CD8-positive, alpha-beta memory T cell (primary cell): Measurements from ENCODE around the gene TDRD9. TPM values are rescaled to one million over a fixed set of nuclear protein-coding genes. Genes with fewer than 3 reads are reported as not detected.
"Not testable (repeated sequence)": the region's sequence is repeated elsewhere in the genome, so short reads cannot be mapped to it uniquely, and the experiment has no call there.

Experiments used
- CTCF ChIA-PET: fragments of 350-600 bp; sonication (Branson Sonifier 250); formaldehyde crosslinking; loops from one replicate; lab custom pipeline; 2021; ENCODE audit warnings: antibody characterized with exemption; lab: Charles Lee
- POLR2A ChIA-PET: fragments of 350-600 bp; sonication (Branson Sonifier 250); formaldehyde crosslinking; loops from one replicate; lab custom pipeline; 2021; ENCODE audit warnings: antibody characterized with exemption; lab: Charles Lee
- DNase-seq, 5 donors: peaks; one replicate each; pipeline versions ENCODE4 v3.0.0 to v3.0.0-alpha.2; 2020 to 2022; ENCODE audit warnings: mixed read lengths in 1 of 5
- H3K27ac ChIP-seq: one replicate; pipeline ENCODE4 v1.7.0; 2013; ENCODE audit warnings: low read depth, mild to moderate bottlenecking, low read length, moderate library complexity
- H3K27me3 ChIP-seq: 2 replicates; pipeline ENCODE4 v1.7.0; 2013; ENCODE audit warnings: low read length, mild to moderate bottlenecking; ENCODE audit not compliant: insufficient read depth, poor library complexity, severe bottlenecking
- H3K36me3 ChIP-seq: 2 replicates; pipeline ENCODE4 v1.7.0; 2013; ENCODE audit warnings: mild to moderate bottlenecking, low read length, moderate library complexity; ENCODE audit not compliant: insufficient read depth
- H3K4me1 ChIP-seq: 2 replicates; pipeline ENCODE4 v1.7.0; 2013; ENCODE audit warnings: mild to moderate bottlenecking, low read length, moderate library complexity; ENCODE audit not compliant: insufficient read depth
- H3K4me3 ChIP-seq: 2 replicates; pipeline ENCODE4 v1.7.0; 2013; ENCODE audit warnings: mild to moderate bottlenecking, low read length
- H3K9me3 ChIP-seq: 2 replicates; pipeline ENCODE4 v1.7.0; 2013; ENCODE audit warnings: mild to moderate bottlenecking, low read length
- H3K27ac Mint-ChIP-seq, 8 donors: one replicate each; pipeline ENCODE4 v1.8.0; 2020 to 2021; ENCODE audit warnings: mixed read lengths in 8 of 8, mild to moderate bottlenecking in 6 of 8, inconsistent platforms in 3 of 8, moderate library complexity in 3 of 8
- H3K27me3 Mint-ChIP-seq, 2 donors: one replicate each; pipeline ENCODE4 v1.8.0; 2020 to 2021; ENCODE audit warnings: mixed read lengths in 2 of 2, mild to moderate bottlenecking in 1 of 2, moderate library complexity in 1 of 2
- H3K36me3 Mint-ChIP-seq, 3 donors: one replicate each; pipeline ENCODE4 v1.8.0; 2020 to 2021; ENCODE audit warnings: mixed read lengths in 3 of 3, inconsistent platforms in 1 of 3, mild to moderate bottlenecking in 1 of 3
- H3K4me1 Mint-ChIP-seq, 3 donors: one replicate each; pipeline ENCODE4 v1.8.0; 2020 to 2021; ENCODE audit warnings: mixed read lengths in 3 of 3, inconsistent platforms in 1 of 3, mild to moderate bottlenecking in 1 of 3
- H3K4me3 Mint-ChIP-seq, 7 donors: one replicate each; pipeline ENCODE4 v1.8.0; 2020 to 2021; ENCODE audit warnings: mixed read lengths in 7 of 7, mild to moderate bottlenecking in 6 of 7, moderate library complexity in 4 of 7, inconsistent platforms in 2 of 7
- H3K9me3 Mint-ChIP-seq, 5 donors: one replicate each; pipeline ENCODE4 v1.8.0; 2020 to 2022; ENCODE audit warnings: mixed read lengths in 5 of 5, mild to moderate bottlenecking in 3 of 5, moderate library complexity in 2 of 5, inconsistent platforms in 1 of 5
- polyA plus RNA-seq: library from polyadenylated mRNA; unstranded; fragments of 300-500 nt; fragmentation: Illumina TruSeq; gene quantifications from one replicate; pipeline ENCODE4 v1.2.3, GENCODE V29; 2021
- total RNA-seq, 2 experiments: library from RNA; stranded (reverse); gene quantifications; one replicate each; pipeline ENCODE4 v1.2.3, GENCODE V29; 2021

Gene TDRD9
- total and polyA plus RNA-seq, 3 experiments from 2014 or later = 0.44 to 1.3 (median 0.46) TPM

GRCh38 chr14:103949131-103949790, 21.0 kb downstream of the TDRD9 start:
- no peak for DNase-seq
- no peaks in the 10 kb centered on the region for H3K27me3 ChIP-seq
- H3K4me1 ChIP-seq = no peaks in the 10 kb centered on the region
- POLR2A ChIA-PET = no interaction called here
- CTCF ChIA-PET = no interaction called here
- no peaks in the 10 kb centered on the region for H3K4me1 Mint-ChIP-seq
- H3K27ac Mint-ChIP-seq = no peak overlapping the region
- peaks cover 0 to 1% (median under 1%) of the 10 kb centered on the region in 3 donors for H3K36me3 Mint-ChIP-seq
- no peak overlapping the region for H3K4me3 Mint-ChIP-seq
- H3K36me3 ChIP-seq = no peaks in the 10 kb centered on the region
- peaks cover 21 to 41% of the 10 kb centered on the region in 2 donors for H3K27me3 Mint-ChIP-seq
- H3K4me3 ChIP-seq = no peak overlapping the region
- H3K9me3 ChIP-seq = no peaks in the 10 kb centered on the region
- no peak overlapping the region for H3K27ac ChIP-seq
- peaks cover 0 to 1% (median 0%) of the 10 kb centered on the region in 5 donors for H3K9me3 Mint-ChIP-seq

GRCh38 chr14:103960457-103961055, 32.3 kb downstream of the TDRD9 start:
- no peaks in the 10 kb centered on the region for H3K4me1 ChIP-seq
- ChIA-PET CTCF (no interaction called here), POLR2A (no interaction called here)
- no peak overlapping the region for H3K4me3 ChIP-seq
- no peak overlapping the region for H3K4me3 Mint-ChIP-seq
- no peaks in the 10 kb centered on the region for H3K4me1 Mint-ChIP-seq
- H3K27ac ChIP-seq = no peak overlapping the region
- H3K27me3 Mint-ChIP-seq = peaks cover under 1 to 3% of the 10 kb centered on the region in 2 donors
- no peaks in the 10 kb centered on the region for H3K9me3 Mint-ChIP-seq
- peak overlapping the region in 2 of 8 donors; percentile 39 to 87 for H3K27ac Mint-ChIP-seq
- no peaks in the 10 kb centered on the region for H3K36me3 ChIP-seq
- no peaks in the 10 kb centered on the region for H3K9me3 ChIP-seq
- H3K36me3 Mint-ChIP-seq = no peaks in the 10 kb centered on the region
- H3K27me3 ChIP-seq = peaks cover 3% of the 10 kb centered on the region
- DNase-seq = no peak

GRCh38 chr14:103961928-103962578, 33.8 kb downstream of the TDRD9 start:
- Mint-ChIP-seq H3K9me3 (no peaks in the 10 kb centered on the region), H3K27ac (no peak overlapping the region), H3K4me1 (no peaks in the 10 kb centered on the region), H3K27me3 (peaks cover 3% of the 10 kb centered on the region in 2 donors), H3K36me3 (no peaks in the 10 kb centered on the region), H3K4me3 (no peak overlapping the region)
- H3K36me3 ChIP-seq = no peaks in the 10 kb centered on the region
- H3K4me1 ChIP-seq = no peaks in the 10 kb centered on the region
- peaks cover 3% of the 10 kb centered on the region for H3K27me3 ChIP-seq
- ChIA-PET POLR2A (no interaction called here), CTCF (no interaction called here)
- DNase-seq = no peak
- H3K9me3 ChIP-seq = no peaks in the 10 kb centered on the region
- no peak overlapping the region for H3K27ac ChIP-seq
- no peak overlapping the region for H3K4me3 ChIP-seq

- Histone ChIP-seq H3K4me3 (no peak overlapping the region), H3K27ac (no peak overlapping the region), H3K36me3 (no peaks in the 10 kb centered on the region), H3K27me3 (no peaks in the 10 kb centered on the region), H3K4me1 (no peaks in the 10 kb centered on the region), H3K9me3 (no peaks in the 10 kb centered on the region)
- DNase-seq = no peak
- POLR2A ChIA-PET = no interaction called here
- H3K27me3 Mint-ChIP-seq = peaks cover 5 to 18% of the 10 kb centered on the region in 2 donors
- no peak overlapping the region for H3K27ac Mint-ChIP-seq
- H3K4me1 Mint-ChIP-seq = no peaks in the 10 kb centered on the region
- CTCF ChIA-PET = no interaction called here
- H3K9me3 Mint-ChIP-seq = no peaks in the 10 kb centered on the region
- H3K4me3 Mint-ChIP-seq = no peak overlapping the region
- H3K36me3 Mint-ChIP-seq = no peaks in the 10 kb centered on the region
These were observed 38.4 kb downstream of the TDRD9 start for GRCh38 chr14:103966631-103967030.

GRCh38 chr14:103969961-103970360, 41.7 kb downstream of the TDRD9 start:
- Mint-ChIP-seq H3K4me1 (no peaks in the 10 kb centered on the region), H3K27ac (peak overlapping the region in 2 of 8 donors; percentile 51 to 58), H3K36me3 (no peaks in the 10 kb centered on the region), H3K27me3 (peaks cover 2 to 20% of the 10 kb centered on the region in 2 donors), H3K9me3 (no peaks in the 10 kb centered on the region), H3K4me3 (no peak overlapping the region)
- Histone ChIP-seq H3K27ac (no peak overlapping the region), H3K9me3 (no peaks in the 10 kb centered on the region), H3K36me3 (no peaks in the 10 kb centered on the region), H3K4me1 (no peaks in the 10 kb centered on the region), H3K27me3 (no peaks in the 10 kb centered on the region), H3K4me3 (no peak overlapping the region)
- POLR2A ChIA-PET = no interaction called here
- no peak for DNase-seq
- CTCF ChIA-PET = no interaction called here

- no peak for DNase-seq
- POLR2A ChIA-PET = no interaction called here
- Mint-ChIP-seq H3K4me3 (no peak overlapping the region), H3K27ac (no peak overlapping the region), H3K9me3 (no peaks in the 10 kb centered on the region), H3K36me3 (no peaks in the 10 kb centered on the region), H3K4me1 (no peaks in the 10 kb centered on the region), H3K27me3 (peaks cover 7 to 21% of the 10 kb centered on the region in 2 donors)
- Histone ChIP-seq H3K27me3 (no peaks in the 10 kb centered on the region), H3K36me3 (no peaks in the 10 kb centered on the region), H3K27ac (no peak overlapping the region), H3K9me3 (no peaks in the 10 kb centered on the region), H3K4me1 (no peaks in the 10 kb centered on the region), H3K4me3 (no peak overlapping the region)
- CTCF ChIA-PET = no interaction called here
These were observed 45.1 kb downstream of the TDRD9 start for GRCh38 chr14:103973354-103973753.

- DNase-seq = no peak
- H3K27me3 Mint-ChIP-seq = peaks cover 10 to 20% of the 10 kb centered on the region in 2 donors
- Histone ChIP-seq H3K4me1 (no peaks in the 10 kb centered on the region), H3K4me3 (no peak overlapping the region), H3K27ac (no peak overlapping the region), H3K9me3 (no peaks in the 10 kb centered on the region), H3K36me3 (no peaks in the 10 kb centered on the region), H3K27me3 (no peaks in the 10 kb centered on the region)
- H3K4me1 Mint-ChIP-seq = no peaks in the 10 kb centered on the region
- H3K36me3 Mint-ChIP-seq = no peaks in the 10 kb centered on the region
- H3K4me3 Mint-ChIP-seq = no peak overlapping the region
- POLR2A ChIA-PET = no interaction called here
- CTCF ChIA-PET = no interaction called here
- H3K27ac Mint-ChIP-seq = no peak overlapping the region
- H3K9me3 Mint-ChIP-seq = peaks cover 0 to 4% (median 0%) of the 10 kb centered on the region in 5 donors
These were observed 46.3 kb downstream of the TDRD9 start for GRCh38 chr14:103974575-103974974.

- H3K4me3 ChIP-seq, POLR2A ChIA-PET, H3K36me3 ChIP-seq, H3K4me1 ChIP-seq, H3K4me1 Mint-ChIP-seq, DNase-seq, H3K9me3 Mint-ChIP-seq, H3K27ac Mint-ChIP-seq, H3K36me3 Mint-ChIP-seq, CTCF ChIA-PET, H3K9me3 ChIP-seq, H3K4me3 Mint-ChIP-seq, H3K27ac ChIP-seq, H3K27me3 ChIP-seq: not testable (repeated sequence)
- H3K27me3 Mint-ChIP-seq = peaks cover 12 to 24% of the 10 kb centered on the region in 2 donors
These were observed 52.5 kb downstream of the TDRD9 start for GRCh38 chr14:103980623-103981238.
